HG03108 (cell line): ENCODE measurements around the gene SBSN.
A peak's percentile ranks its signal among the peaks of the same experiment; 100 is the strongest.

ENCODE experiments used
- ATAC-seq: cut with Tn5 transposase; IDR thresholded peaks from one replicate; pipeline ENCODE4 v1.9.1; 2021; ENCODE audit warnings: moderate library complexity; ENCODE audit not compliant: unreplicated experiment

SBSN gene

DNA sequence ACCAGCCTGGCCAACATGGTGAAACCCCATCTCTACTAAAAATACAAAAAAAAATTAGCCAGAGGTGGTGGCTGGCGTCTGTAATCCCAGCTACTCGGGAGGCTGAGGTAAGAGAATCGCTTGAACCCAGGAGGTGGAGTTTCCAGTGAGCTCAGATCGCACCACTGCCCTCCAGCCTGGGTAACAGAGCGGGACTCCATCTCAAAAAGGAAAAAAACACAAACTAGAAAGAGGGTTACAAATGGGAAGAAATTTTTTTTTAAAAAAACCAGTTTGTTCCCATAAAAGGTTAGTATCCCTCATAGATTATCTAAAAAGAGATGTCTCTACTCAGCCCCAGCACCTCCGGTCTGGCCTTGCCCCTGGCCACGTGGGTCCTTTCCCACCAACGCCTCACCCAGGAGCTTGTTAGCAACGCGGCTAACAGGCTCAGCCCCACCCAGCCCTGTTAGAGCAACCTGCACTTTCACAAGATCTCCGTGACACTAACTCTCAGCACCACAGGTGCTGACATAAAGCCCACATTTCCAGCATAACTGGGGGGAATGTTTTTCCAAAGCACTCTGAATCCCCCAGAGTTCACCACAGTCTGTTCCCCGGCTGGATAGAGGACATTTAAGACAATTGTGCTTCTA lies 19.0 kb downstream of the SBSN start:
- no peak for ATAC-seq

DNA sequence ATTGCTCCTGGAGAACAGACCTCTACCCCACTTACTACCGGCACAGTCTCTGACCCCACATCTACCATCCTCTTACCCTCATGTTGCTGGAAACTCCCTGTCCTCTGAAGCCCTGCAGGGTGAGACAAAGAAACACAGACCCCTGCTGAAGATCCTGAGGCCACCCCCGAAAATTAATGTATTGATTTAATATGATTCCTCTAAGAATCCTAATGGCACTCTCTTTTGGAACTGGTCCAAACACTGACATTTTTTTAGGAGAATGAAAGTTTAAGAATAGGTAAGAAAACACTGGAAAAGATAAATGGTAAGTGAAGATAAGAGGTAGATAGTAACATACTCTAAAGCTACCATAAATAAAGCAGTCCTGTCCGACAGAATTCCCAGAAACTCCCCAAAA lies 20.0 kb downstream of the SBSN start:
- ATAC-seq: no peak

DNA sequence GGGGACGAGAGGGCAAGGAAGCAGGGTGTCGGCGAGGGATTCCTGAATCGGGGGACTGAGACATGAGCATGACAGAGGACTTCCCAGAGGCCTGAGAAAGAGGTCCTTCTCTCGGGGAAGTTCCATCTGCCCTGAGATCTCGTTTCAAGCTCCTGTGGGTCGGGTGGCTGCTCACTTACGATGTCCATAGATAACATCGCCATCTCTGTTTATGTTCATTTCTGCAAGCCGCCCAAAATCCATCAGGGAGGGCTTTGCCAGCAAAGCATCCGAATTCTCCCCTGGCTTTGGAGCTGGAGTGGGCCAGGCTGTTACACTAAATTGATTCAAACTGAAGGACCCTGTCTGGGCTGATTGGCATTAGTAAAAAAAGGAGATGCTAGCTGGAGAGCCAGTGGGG lies 20.6 kb downstream of the SBSN start:
- ATAC-seq: no peak

DNA sequence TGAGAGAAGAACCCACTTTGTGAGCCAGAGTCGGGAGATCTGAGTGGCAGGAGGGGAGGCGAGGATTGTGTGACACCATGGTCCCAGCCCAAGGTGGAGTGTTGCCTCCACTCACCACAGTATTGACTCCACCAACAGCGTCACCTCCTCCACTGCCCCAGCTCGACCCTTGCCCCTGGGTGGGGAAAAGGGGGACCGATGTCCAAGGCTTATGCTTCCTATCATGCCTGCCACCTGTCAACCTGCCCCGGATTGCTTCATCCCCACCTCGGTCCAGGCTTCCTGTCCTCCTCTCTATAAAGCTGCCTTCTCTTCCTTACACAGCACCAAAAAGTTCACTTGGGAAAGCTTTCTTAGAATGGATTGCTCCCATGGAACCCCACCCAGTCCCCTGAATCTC lies 22.1 kb downstream of the SBSN start:
- ATAC-seq: no peak

DNA sequence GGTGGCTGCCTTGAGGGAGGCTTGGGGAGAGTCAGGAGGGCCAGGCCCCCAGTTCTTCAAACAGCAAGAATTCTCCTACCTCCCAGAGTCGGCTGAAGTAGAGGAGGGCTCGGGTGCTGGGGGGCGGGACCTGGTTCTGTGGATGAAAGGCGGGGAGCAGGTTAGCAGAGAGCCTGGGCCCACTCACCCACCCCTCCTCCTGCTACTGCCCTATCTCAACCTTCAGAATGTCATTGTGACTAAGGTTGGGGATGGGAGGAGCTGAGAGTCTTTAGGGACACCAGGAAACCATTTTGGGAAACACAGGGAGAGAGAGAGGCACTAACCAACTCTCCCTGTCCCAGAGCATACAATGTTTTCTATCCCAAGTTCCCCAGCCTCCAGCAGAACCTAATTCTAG lies 25.4 kb downstream of the SBSN start:
- ATAC-seq: no peak

DNA sequence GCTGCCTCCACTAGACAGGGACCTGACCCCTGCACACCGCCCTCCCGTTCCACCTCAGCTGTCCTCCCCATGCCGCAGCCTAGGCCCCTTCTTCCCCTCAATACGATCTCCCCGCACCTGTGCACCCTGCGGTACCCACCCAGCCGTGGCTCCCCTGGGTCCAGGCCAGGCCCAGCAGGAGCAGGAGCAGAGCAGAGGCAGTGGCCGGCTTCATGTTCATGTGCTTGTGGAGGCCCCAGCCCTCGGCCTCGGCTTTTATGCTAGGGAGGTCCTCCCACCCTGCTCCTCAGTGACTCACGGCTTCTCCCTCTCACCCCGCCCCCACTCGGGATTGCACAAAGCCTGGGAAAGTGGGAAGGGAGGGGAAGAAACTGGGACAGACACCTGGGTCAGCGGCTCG lies 26.4 kb downstream of the SBSN start:
- ATAC-seq: no peak

DNA sequence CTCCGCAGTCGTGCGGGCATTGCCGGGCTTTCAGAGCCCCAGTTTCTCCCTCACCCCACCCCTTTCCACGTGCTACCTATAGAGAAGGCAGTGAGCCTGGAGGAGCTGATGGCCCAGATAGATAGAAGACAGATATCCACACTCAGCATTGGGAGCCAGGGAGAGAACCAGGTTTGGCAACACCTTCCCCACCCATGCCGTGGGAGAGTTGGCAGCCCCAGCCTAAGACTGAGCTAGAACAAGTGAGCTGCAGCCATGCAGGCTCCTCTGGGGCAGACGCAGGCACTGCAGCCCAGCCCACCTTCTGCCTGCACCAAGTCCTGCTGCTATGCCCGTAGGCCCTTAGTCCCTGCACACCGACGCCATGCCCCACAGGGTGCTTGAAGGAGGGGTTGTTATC lies 27.5 kb downstream of the SBSN start:
- no peak for ATAC-seq

DNA sequence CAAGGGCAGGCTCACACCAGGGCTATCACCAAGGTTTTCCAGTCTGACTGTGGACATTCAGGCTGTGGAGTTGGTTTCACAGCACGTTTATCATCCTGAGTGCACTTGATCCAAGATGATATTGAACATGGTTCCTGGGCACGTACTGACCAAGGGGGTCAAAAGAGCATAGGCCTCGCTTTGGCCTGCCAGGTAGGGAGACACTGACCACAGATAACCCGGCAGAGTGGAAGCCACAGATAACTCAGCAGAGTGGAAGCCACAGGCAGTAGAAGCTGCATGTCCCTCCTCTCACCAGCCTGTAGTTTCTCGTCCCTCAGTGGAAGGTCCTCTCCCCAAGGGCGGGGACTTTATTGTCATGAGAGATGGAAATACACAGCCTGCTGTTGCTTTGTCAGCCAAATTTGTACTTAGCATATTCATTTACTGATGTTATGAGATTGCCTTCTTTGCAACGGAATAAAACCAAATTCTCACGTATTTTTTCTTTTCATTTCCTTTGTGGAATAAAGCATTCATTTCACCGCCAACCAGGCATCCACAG lies 29.1 kb downstream of the SBSN start:
- ATAC-seq: no peak

DNA sequence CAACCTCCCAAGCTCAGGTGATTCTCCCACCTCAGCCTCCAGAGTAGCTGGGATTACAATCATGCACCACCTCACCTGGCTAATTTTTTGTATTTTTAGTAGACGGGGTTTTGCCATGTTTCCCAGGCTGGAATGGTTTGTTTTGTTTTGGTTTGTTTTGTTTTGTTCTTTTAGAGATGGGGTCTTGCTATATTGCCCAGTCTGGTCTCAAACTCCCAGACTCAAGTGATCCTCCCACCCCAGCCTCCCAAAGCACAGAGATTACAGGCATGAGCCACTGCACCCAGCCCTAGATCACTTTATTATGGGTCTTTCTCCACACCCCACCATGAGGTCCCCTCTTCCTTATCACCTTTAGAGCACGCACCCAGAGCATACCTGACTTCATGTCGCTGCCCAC lies 29.9 kb downstream of the SBSN start:
- ATAC-seq: no peak

DNA sequence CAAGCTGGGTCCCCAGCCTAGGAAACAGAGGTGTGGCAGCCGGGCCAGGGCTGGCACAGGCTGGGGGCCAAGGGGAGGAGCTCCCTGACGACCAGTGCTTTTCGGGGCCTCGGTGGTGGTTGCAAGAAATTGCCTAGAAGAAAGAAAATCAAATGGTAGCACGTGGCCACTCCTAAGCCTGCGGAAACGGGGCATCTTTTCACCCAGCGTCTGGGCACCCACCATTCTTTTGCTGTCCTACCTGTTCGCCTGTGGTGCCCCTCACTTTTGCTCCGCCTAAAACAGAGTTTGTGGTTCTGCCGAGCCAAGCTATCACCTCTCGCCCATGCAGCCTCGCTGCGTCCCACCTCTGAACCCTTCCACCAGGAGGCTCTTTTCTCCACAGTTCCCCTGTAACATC lies 30.7 kb downstream of the SBSN start:
- ATAC-seq: no peak

DNA sequence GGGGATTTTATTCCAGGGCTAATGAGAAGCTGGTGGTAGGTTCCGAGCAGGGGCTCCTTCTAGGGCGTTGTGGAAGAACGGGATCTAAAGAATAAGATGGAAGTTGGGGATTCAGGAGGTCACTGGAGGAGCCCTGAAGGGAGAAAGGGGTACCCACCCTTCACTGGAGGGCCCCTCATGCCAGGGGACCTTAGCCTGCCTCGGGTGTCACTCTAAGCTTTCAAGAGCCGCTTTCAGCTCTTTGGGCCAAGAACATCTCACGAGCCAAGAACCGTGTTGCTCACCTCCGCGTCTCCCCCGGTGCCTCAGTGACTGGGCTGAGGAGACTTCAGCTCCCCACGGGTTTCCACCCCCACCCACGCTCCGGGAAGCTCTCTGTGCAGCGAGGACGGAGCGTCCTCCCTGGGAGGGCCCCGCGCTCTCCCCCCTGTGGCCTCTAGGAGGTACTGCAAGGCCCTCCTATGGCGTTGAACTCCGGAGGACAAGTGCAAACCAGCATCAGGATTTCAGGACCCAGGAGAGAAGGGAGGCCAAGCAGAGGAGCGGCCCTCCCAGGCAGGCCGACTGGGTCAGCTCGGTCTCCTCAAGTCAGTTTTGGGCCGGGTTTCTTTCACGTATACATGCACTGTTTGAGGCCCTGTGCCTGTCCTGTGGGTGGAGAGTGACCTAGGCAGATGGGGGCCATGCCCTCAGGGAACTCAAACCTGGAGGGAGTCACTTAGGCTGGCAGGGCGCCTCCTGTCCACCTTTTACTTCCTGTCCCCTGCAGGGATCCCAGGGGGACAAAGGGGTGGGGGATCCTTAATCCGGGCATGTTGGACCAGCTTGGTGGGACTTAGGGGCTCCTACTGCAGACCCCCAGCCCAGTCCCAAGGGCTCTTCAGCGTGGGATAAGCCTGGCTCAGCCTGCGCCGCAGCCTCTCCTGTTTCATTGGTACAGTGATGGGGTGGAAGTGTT lies 32.7 kb downstream of the SBSN start:
- ATAC-seq: peak; percentile 72

DNA sequence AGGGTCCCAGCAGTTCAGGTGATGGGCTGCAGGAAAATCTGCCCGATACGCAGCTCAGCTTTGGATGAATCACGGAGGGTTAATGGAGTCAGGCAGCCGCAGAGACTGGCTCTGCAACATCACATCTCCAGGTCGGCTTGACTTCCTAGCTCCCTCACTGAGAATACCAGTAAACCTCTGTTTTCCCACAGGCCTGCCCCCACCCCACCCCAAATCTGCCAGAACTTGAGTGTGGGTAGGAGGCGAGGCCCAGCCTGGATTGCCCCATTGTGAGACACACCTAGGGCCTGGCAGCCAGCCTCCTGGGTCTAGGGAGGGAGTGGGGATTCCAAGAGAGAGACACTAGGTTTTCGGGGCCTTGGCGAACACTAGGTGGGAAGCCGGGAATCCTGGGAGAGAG lies 34.1 kb downstream of the SBSN start:
- no peak for ATAC-seq

DNA sequence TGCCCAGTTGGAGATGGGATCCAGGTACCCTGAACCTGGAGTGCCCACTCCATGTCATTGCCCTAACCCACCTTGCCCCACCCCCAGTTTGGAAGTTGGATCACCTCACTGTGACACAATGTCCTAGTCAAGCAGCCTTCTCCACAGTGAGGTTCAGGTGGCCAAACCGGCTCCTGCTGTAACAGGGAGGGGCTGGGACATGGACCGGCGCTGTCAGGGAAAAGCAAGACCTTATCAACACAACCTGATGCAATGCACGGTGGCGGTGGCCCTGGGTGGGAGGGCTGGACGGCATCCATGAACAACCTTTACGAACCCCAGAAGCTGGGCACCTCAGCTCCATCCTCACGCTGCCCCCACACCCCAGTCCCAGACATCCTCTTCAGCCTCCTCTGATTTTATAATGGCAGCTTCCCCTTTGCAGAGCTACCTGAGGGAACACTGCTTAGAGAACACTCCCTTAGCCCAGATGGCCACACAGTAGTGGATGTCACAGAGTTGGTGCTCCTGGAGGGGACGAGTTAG lies 36.2 kb downstream of the SBSN start:
- ATAC-seq: no peak

DNA sequence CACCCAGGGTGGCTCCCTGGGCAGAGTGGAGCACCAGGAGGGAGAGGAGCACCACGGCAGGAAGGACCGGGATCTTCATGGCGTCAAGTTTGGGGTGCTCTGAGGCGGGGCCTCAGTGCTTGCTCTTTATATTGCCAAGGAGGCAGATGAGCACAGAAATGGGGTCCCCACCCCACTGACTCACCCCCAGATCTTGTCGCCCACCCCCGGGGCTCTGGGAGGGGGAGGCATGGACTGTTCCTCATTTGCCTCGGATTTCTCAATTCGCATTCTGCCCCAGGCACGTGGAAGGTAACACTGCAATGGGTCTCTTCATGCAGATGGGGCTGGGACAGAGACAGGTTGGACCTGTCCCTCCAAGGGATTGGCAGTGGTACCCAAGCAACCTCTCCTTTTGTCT lies 37.7 kb downstream of the SBSN start, which contains the start of gene KRTDAP:
Gene KRTDAP, minus strand, starts transcription at position 101 of the 400 bp plus-strand sequence. Its CDS starts 22 bp downstream, at position 79.
- ATAC-seq: no peak

DNA sequence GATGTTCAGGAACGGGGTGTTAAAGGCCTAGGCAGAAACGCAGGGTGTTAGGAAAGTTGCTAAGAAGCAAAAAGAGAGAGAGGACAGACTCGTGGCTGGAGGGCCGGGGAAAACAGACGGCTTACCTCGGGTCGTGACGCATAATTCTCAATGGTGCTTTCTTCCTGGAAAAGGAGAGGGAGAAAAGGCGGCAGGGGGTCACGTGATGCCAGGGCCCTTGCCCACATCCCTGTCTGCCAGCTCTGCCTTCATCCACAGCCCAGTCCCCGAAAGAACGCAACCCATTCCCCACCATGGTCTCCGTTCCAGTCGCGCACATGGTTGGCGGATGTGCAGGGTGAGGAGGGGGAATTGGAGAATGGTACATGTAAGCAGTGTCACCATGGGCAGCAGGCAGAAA lies 39.4 kb downstream of the SBSN start:
- no peak for ATAC-seq

DNA sequence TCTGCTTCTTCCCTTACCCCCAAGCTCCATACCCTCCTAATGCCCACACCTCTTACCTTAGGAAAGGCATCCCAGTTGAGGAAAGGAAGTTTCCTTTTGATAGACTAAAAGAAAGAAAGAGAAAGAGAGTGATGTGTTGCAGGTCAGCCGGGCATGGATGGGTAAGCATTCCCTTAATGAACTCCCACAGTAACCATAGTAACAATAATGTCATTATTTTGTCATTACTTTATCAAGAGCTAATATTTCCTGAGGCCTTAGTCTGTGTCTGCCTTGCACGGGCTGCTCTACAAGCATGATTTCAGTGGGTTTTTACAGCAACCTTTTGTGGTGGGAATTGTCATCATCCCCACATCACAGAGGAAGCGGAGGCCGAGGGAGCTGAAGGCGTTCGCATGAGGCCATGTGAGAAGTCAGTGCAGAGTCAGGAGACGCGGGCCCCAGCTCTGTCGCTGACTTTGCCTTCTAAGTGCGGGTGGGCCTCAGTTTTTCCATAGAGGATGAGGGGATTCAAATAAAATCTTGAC lies 40.4 kb downstream of the SBSN start:
- no peak for ATAC-seq

DNA sequence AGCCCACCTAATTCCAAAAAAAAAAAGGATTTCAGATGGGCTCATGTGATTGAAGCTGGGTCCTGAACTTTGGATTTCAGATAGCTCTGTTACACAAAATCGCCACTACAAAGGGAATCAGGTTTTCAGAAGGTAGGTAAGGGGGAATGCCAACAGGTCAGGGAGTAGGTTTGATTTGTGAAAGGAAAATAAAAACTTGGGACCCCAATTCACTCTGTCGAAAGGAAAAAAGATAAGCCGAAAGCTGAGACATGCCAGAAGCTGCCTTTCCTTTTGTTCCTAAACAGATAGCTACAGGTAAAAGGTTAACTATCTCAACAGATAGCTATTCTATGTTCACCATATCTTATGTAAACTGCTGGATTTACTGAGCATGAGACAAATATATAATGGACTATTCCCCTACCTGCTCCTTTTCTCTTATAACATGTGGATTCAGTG lies 41.8 kb downstream of the SBSN start:
- ATAC-seq: no peak

DNA sequence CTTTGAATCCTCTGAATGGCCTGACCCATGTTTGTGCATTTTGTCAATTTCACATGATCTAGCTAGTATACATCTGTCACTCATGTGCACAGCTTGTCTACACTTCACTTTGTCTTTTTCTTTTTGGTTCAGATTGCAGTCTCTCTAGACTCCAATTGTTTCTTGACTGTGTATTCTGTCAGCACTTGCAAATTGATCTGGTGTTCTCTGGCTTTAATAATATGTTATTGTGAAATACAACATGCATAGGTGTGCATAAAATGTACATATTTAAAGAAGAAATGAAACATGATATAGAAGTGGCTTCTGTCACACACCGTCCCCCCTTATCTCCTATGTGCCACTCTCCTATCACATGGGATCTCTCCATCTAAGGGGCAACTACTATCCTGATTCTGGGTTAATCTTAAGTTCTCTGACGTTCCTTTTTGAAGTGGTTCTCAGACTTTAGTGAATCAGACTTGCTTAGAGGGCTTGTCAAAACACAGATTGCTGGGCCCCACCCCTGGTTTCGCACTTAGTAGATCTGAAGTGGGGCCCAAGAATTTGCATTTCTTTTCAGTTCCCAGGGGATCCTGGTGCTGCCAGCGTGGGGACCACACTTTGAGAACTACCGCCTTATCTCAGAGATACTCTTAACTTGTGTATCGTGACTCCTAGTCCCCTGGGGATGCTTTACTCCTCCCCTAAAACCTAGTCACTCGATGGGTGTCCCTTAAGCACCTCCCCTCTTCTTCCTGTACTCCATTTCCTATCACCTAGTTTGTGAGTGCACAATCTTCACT lies 43.7 kb downstream of the SBSN start:
- ATAC-seq: peak; percentile 85

DNA sequence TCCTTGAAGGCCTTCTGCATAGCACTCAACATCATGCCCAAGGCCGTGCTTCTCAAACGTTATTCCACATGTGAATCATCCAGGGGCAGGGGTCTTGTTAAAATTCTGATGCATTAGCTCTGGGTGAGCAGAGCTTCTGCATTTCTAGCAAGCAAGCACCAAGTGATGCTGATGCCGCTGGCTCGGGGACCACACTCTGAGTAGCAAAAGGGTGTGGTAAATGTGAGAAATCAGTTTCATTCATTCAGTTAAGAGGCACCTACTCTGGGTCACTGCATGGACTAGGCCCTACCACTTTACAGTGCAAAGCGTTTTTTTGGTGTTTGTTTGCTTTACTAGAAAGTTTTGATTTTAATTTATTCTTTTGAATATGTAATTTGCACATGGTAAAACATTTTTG lies 45.0 kb downstream of the SBSN start:
- no peak for ATAC-seq

DNA sequence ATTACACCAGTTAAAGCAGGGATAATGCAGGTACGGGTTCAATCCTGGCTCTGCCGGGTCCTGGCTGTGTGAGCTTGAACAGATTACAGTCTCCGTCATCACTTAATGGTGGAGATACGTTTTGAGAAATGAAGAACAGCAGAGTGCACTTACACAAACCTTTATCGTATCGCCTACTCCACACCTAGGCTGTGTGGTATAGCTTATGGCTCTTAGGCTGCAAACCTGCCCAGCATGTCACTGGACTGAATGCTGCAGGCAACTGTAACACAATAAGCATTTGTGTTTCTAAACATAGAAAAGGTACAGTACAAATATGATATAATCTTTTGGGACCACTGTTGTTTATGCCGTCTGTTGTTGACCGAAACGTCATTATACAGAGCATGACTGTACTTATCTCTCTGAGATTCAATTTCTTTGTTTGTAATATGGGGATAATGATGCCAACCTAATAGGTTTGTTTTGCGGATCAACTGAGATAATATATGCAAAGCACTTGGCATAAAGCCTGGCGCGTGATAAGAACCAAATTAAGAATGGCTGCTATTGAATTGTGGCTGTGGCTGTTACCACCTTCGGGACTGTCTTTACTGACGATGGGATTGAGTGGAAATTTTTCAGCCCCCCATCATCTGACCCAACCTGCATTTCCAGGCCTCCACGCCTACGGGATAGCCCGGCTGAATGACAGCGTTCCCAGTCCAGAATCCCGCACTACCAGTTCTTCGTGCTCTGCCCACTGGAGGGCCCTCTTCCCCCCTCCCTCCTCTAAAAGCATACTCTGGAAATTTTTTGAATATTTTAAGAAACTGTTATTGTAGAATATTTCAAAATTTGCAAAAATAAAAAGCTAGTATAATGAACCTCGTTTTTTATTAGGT lies 49.1 kb downstream of the SBSN start:
- ATAC-seq: no peak
